RWPE2 (cell line): Measurements from ENCODE around the gene FAM153A.
"Not testable (repeated sequence)": the region's sequence is repeated elsewhere in the genome, so short reads cannot be mapped to it uniquely, and the experiment has no call there.

Experiments
- ATAC-seq: fragments of 200-7000 bp; cut with Tn5 transposase; 3 replicates; pipeline ENCODE4 v1.9.1; 2021; ENCODE audit warnings: low read depth
- DNase-seq: peaks from one replicate; pipeline ENCODE4 v3.0.0-alpha.2; 2020; ENCODE audit warnings: low spot score
- H3K27ac ChIP-seq: fragments of 450-650 bp; 2 replicates; pipeline ENCODE4 v1.5.1; 2017; ENCODE audit warnings: mild to moderate bottlenecking; ENCODE audit not compliant: poor library complexity, severe bottlenecking
- H3K27me3 ChIP-seq: fragments of 250-450 bp; sonication (Bioruptor Pico); 2 replicates; pipeline ENCODE4 v1.5.1; 2021; ENCODE audit warnings: mild to moderate bottlenecking, moderate library complexity; ENCODE audit not compliant: insufficient read depth, poor library complexity, severe bottlenecking
- H3K36me3 ChIP-seq: fragments of 250-450 bp; sonication (Bioruptor Pico); 2 replicates; pipeline ENCODE4 v1.5.1; 2020; ENCODE audit warnings: low read depth, mild to moderate bottlenecking, moderate library complexity
- H3K4me1 ChIP-seq: fragments of 250-450 bp; sonication (Bioruptor Pico); 2 replicates; pipeline ENCODE4 v1.5.1; 2021; ENCODE audit warnings: mild to moderate bottlenecking, moderate library complexity; ENCODE audit not compliant: insufficient read depth, poor library complexity, severe bottlenecking
- H3K4me3 ChIP-seq: fragments of 250-450 bp; sonication (Bioruptor Pico); 2 replicates; pipeline ENCODE4 v1.5.1; 2021; ENCODE audit warnings: mild to moderate bottlenecking, moderate library complexity; ENCODE audit not compliant: severe bottlenecking
- H3K9me3 ChIP-seq: fragments of 250-450 bp; sonication (Bioruptor Pico); 2 replicates; pipeline ENCODE4 v1.5.1; 2021; ENCODE audit warnings: mild to moderate bottlenecking, moderate library complexity; ENCODE audit not compliant: severe bottlenecking

Gene FAM153A

DNA sequence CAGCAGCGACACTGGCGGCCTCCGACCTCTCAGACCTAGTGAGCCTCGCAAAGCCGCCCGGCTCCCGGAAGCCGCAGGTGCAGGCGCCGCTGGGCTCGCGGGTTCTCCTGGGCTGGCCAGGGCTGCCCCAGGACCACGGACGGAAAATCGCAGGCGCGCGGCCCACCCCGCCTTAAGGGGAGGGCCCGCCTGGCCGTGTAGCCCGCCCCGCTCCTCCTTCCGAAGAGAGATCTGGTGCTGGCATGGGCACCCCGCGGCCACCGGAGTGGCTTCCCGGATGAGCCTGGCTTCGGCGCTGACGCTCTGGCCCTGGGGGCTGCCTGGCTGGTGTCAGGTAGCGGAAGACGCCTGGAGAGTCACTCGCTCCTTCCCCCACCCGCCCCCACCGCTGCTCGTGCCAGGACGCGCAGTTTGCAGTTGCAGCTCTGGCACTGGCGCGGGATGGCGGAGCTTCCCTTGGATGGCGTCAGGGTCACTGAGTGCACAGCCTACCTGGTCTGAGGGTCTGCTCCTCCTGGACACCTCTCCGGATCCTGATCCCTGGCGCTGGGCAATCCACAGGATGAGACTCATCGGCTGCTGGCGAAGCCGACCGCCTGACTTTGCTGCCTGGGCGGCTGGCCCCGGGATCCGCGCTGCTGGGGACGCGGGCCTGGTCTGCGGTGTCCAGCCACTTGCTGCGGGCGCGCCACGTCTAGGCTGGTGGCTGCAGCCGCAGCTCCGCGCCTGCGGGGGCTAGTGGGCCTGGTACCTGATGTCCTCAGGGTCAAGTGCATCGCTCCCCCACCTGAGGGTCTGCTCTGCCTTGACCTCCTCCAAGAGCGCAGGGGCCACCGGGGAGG, at the start of gene FAM153A:
TSS of gene FAM153A (minus strand) at position 108 of the 842 bp plus-strand sequence.
- not testable (repeated sequence) for H3K4me1 ChIP-seq, H3K27me3 ChIP-seq, DNase-seq, H3K36me3 ChIP-seq, H3K4me3 ChIP-seq, H3K27ac ChIP-seq, H3K9me3 ChIP-seq
- ATAC-seq = peak; percentile 76

DNA sequence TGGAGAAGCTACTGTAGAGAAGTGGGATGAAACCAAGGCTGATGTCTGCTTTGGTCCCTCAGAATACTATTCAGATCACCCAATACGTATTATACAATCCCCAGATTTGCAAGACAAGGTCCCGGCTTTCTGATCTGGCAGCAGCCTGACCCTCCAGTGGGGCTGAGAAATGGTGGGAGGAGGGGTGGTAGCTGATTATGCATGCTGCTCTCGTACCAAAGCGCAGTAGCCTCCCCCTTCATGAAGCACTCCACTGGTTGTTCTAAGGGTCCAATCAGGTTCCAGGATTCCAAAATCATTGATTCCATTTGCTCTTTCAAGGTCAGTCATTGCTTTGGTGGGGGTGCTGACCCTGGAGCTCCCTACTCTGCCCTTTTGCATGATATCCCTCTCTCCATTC, 49.6 kb upstream of the FAM153A start:
- not testable (repeated sequence) for H3K27me3 ChIP-seq, H3K9me3 ChIP-seq, DNase-seq, H3K4me1 ChIP-seq, H3K27ac ChIP-seq, ATAC-seq, H3K36me3 ChIP-seq, H3K4me3 ChIP-seq

DNA sequence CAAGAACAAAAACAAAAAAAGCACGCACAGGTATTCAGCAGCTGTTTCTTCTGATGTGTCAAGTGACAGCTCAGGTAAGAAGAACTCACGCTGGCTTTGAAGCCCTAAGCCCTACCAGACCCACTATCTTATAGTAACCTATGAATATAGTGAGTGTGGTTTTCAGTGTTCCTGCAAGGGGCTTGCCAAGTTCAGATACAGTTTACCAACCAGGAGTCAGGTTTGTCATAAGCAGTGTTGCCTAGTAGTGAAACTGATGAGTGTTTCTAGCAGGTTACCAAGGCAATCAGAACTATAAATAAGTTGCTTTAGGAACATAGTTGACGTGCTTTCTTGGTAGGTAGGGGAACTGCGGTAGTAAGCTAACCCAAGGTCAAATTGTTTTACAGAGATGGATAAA, 43.4 kb upstream of the FAM153A start:
- H3K36me3 ChIP-seq, H3K27ac ChIP-seq, H3K9me3 ChIP-seq, DNase-seq, H3K4me1 ChIP-seq, H3K4me3 ChIP-seq, ATAC-seq, H3K27me3 ChIP-seq: not testable (repeated sequence)

DNA sequence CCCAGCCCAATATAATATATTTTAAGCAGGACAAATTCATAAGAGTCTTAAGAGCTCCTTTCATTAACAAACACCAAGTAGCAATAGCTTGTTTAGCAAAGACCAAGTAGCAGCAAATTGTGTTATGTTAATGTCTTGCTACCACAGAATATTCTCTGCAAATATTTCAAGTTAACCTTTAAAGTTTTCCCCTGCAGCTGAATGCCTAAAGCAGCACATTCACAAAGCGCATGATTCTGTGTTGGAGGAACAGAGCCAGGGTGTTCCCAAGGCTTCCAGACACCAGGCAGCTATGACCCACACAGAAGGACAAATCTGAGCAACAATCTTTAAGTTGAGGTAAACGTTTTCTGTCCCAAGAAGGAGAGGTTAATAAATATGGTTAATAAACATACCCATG, 42.1 kb upstream of the FAM153A start:
- H3K4me3 ChIP-seq, H3K36me3 ChIP-seq, DNase-seq, H3K27ac ChIP-seq, ATAC-seq, H3K27me3 ChIP-seq, H3K9me3 ChIP-seq, H3K4me1 ChIP-seq: not testable (repeated sequence)

DNA sequence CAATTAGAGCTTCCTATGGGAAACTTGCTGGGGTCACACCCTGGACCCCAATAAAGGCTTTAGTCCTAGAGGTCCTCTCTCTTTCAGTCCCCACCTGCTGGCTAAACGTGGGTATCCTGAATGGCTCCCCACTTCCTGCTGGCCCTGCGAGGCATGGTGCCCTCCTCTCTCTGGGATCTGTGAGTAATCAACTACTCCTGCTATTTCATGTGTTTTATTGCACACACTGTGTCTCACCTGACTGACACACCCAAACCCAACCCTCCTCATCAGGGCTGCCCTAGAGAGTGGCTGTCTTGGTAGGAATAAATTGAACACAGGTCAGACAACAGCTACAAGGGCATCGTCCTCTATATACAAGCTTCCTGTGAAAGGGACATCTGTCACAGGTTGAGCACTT, 39.8 kb upstream of the FAM153A start:
- H3K4me1 ChIP-seq, H3K9me3 ChIP-seq, H3K4me3 ChIP-seq, H3K27ac ChIP-seq, DNase-seq, H3K36me3 ChIP-seq, ATAC-seq, H3K27me3 ChIP-seq: not testable (repeated sequence)

DNA sequence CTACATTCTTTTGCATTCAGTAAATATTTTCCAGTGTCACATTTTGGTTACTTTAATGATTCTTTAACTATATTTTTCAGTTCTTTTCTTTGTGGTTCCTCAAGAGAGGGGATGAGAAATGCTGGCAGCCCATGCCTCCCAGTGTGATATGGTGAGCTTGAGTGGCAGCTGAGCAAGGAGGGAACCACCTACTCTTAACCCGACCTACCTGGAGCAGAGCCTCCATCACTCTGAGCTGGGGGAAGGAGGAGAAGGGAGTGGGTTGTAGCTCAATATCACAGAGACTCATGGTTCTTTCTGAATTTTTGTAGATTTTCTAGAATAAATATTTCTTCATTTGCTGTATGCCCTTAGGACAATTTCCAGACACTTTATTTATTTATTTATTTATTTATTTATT, 37.0 kb upstream of the FAM153A start:
- H3K9me3 ChIP-seq, H3K27me3 ChIP-seq, H3K4me3 ChIP-seq, H3K27ac ChIP-seq, H3K36me3 ChIP-seq, H3K4me1 ChIP-seq, ATAC-seq, DNase-seq: not testable (repeated sequence)

DNA sequence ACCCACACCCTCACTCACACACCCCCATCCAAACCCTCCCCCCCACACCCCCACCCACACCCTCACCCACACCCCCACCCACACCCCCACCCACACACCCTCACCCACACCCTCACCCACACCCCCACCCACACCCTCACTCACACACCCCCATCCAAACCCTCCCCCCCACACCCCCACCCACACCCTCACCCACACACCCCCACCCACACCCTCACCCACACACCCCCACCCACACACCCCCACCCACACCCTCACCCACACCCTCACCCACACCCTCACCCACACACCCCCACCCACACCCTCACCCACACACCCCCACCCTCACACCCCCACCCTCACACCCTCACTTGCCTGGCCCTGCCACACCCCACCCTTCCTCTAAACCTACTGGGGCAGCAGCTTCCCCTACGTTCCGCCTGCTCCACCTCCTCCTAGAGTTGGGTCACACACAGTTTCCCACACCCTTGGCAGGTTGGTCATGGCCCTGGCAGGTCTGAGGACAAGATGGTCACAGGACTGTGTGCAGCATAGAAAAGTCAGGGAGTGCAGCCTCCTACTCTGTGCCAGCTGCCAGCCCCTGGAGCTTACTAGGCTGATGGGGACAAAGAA, 30.2 kb upstream of the FAM153A start:
- not testable (repeated sequence) for H3K36me3 ChIP-seq, H3K27ac ChIP-seq, DNase-seq, H3K4me1 ChIP-seq, H3K9me3 ChIP-seq, H3K4me3 ChIP-seq, ATAC-seq, H3K27me3 ChIP-seq

DNA sequence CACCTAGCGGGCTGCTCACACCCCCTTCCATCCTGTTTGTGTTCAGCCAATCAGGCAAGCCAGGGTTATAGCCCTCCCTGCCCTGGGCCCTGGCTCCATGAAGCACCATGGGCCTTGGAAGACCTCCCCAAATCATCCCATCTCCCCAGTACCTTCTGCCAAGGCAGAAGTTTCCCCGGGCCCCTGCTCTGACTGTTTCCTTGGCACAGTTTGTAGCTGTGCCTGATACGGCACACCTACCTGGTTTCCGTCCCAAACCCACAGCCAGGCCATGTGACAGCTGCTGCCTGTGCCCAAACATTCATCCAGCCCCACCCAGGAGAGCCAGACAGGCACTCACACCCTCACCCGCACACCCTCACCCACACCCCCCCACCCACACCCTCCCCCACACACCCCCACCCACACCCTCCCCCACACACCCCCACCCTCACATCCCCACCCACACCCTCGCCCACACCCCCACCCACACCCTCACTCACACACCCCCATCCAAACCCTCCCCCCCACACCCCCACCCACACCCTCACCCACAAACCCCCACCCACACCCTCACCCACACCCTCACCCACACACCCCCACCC, 29.6 kb upstream of the FAM153A start:
- H3K4me3 ChIP-seq, H3K9me3 ChIP-seq, H3K4me1 ChIP-seq, H3K27me3 ChIP-seq, H3K27ac ChIP-seq, H3K36me3 ChIP-seq, DNase-seq: not testable (repeated sequence)
- peak; percentile 57; the same call in 1 of the 3 replicates for ATAC-seq

DNA sequence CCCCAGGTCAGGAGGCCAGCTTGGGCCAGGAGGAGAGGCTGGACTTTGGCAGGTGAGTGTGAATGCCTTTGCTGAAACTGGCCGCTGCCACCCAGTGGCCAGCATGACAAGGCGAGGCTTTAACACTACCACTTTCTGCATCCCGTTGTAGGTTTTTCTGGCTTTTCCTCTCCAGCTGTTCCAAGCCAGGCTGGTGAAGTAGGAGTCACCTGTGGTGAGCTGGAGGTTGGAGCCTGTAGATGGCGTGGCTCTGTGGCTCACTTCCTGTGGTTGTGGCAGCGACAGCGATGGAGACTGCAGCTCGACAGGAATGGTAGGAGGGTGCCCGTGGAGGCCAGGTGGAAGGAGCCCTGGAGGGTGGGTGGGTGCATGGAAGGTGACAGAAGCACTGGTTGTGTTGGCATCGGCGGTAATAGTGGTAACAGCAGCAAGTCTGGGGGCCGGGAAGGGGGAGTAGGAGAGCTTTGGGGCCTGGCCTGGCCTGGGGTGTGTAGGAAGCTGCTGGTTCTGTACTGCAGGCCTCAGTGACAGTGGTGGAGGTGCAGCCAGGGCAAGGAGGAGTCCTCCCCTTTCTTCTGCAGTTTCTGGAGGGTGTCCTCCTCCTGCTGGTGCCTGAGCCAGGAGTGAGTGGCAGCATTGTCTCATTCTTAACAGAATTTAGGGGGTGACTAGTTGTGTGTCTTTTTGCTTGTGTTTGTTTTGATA, 26.7 kb upstream of the FAM153A start:
- not testable (repeated sequence) for H3K4me1 ChIP-seq, H3K27me3 ChIP-seq, H3K27ac ChIP-seq, H3K36me3 ChIP-seq, H3K4me3 ChIP-seq, DNase-seq, H3K9me3 ChIP-seq
- peak; percentile 69 for ATAC-seq

DNA sequence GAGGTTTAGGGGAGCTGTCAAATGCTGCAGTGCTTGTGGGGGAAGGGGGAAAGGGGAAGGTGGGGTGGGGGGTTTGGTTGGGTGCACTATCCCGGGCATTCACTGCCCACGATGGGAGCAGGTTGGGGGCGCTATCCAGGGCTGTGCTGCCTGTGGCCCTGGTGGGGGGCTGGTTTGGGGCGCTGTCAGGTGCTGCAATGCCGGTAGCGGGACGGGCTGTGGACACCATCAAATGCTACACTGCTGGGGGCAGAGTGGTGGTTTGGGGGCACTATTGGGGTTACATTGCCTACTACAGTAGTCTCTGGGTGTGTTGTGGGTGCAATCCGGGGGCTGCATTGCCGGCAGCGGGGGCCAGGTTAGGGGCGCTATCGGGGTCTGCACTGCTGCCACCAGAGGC, 25.7 kb upstream of the FAM153A start:
- H3K4me3 ChIP-seq, ATAC-seq, H3K27me3 ChIP-seq, H3K27ac ChIP-seq, DNase-seq, H3K9me3 ChIP-seq, H3K36me3 ChIP-seq, H3K4me1 ChIP-seq: not testable (repeated sequence)

DNA sequence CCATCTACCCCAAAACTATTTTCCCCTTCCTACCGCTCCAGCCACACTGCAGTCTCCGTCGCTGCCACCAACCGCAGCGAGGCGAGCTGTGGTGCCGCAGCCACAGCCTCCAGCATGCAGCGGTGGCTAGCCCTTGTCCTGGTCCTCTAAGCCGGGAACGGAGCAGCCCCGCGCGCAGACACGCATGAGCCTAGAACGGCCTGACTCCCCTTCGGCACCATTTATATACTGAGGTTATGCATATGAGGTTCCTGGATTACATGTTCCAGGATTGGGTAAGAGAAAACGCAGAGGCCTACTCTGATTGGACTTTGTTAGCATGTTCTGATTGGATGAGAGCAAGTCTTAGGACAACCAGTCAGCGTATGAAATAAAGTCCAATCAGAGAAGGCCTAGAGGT, 24.6 kb upstream of the FAM153A start:
- ATAC-seq, H3K27ac ChIP-seq, H3K36me3 ChIP-seq, H3K9me3 ChIP-seq, H3K27me3 ChIP-seq, H3K4me1 ChIP-seq, H3K4me3 ChIP-seq, DNase-seq: not testable (repeated sequence)
